HUES6 (cell line): ENCODE data around the gene KLK5.

ENCODE experiments used
- H3K27ac ChIP-seq: 2 replicates; pipeline ENCODE4 v1.7.0; 2013; ENCODE audit warnings: low read depth, mild to moderate bottlenecking, low read length, inconsistent platforms
- H3K27me3 ChIP-seq: 2 replicates; pipeline ENCODE4 v1.6.1; 2013; ENCODE audit warnings: low read length; ENCODE audit not compliant: control insufficient read depth, insufficient read depth
- H3K36me3 ChIP-seq: 2 replicates; pipeline ENCODE4 v1.6.1; 2013; ENCODE audit warnings: low read length; ENCODE audit not compliant: control insufficient read depth, insufficient read depth
- H3K4me1 ChIP-seq: 2 replicates; pipeline ENCODE4 v1.6.1; 2013; ENCODE audit warnings: low read length; ENCODE audit not compliant: control insufficient read depth, insufficient read depth
- H3K4me3 ChIP-seq: 2 replicates; pipeline ENCODE4 v1.5.1; 2013; ENCODE audit warnings: low read depth, low read length
- H3K9ac ChIP-seq: one replicate; pipeline ENCODE4 v1.6.1; 2013; ENCODE audit warnings: mild to moderate bottlenecking, low read length
- H3K9me3 ChIP-seq: 2 replicates; pipeline ENCODE4 v1.6.1; 2013; ENCODE audit warnings: low read depth, low read length; ENCODE audit not compliant: control insufficient read depth, insufficient read depth

Gene KLK5

DNA sequence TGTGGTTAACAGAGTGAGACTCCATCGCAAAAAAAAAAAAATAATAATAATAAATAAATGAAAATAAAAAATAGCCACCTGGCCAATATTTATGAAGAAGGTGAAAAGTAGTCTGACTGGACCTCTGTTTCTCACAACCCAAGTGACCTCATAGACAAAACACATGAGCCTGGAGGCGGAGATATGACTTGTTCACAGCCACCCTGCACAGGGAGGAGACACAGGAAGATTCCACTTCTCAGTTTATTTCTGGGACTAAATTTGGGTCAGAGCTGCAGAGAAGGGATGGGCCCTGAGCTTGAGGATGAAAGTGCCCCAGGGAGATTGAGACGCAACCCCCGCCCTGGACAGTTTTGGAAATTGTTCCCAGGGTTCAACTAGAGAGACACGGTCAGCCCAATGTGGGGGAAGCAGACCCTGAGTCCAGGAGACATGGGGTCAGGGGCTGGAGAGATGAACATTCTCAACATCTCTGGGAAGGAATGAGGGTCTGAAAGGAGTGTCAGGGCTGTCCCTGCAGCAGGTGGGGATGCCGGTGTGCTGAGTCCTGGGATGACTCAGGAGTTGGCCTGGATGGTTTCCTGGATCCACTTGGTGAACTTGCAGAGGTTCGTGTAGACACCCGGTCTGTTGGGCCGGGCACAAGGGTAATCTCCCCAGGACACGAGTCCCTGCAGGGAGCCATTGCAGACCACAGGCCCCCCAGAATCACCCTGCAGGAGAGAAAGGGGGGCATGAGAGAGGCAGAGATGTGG lies 9.6 kb downstream of the KLK5 start:
- peaks cover 6% of the 10 kb centered on the region; the same call in 1 of the 2 replicates for H3K9me3 ChIP-seq
- H3K4me3 ChIP-seq, result no peak overlapping the region
- H3K27me3 ChIP-seq, result peaks cover 5% of the 10 kb centered on the region
- H3K36me3 ChIP-seq, result no peaks in the 10 kb centered on the region
- H3K27ac ChIP-seq, result no peak overlapping the region
- H3K4me1 ChIP-seq, result no peaks in the 10 kb centered on the region
- H3K9ac ChIP-seq, result no peak overlapping the region

DNA sequence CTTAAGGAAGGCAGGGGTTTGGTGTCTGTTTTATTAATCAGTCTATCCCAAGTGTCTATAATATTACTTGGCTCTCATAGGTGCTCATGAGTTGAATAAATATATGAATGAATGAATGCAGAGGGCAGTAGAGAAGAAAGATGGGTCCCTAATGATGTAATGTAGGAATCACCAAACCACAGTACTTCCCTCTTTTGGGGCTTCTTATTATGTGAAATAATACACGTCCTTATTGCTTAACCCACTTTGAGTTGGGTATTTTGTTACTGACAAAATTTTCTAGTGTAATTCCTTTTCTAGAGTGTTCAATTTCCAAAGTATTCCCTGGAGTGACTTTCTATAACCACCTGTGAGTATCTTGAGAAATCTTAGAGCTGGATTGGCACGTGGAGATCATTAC lies 13.2 kb downstream of the KLK5 start:
- H3K27me3 ChIP-seq, result peaks cover 5% of the 10 kb centered on the region
- H3K9me3 ChIP-seq, result peaks cover 6% of the 10 kb centered on the region; the same call in 1 of the 2 replicates
- H3K4me3 ChIP-seq, result no peak overlapping the region
- no peaks in the 10 kb centered on the region for H3K4me1 ChIP-seq
- no peaks in the 10 kb centered on the region for H3K36me3 ChIP-seq
- no peak overlapping the region for H3K9ac ChIP-seq
- no peak overlapping the region for H3K27ac ChIP-seq

- no peak overlapping the region for H3K4me3 ChIP-seq
- no peaks in the 10 kb centered on the region for H3K36me3 ChIP-seq
- H3K9me3 ChIP-seq, result no peaks in the 10 kb centered on the region
- peaks cover 19% of the 10 kb centered on the region for H3K27me3 ChIP-seq
- H3K27ac ChIP-seq, result no peak overlapping the region
- no peaks in the 10 kb centered on the region for H3K4me1 ChIP-seq
- H3K9ac ChIP-seq, result no peak overlapping the region
Observed at GRCh38 chr19:50933640-50934039, 19.2 kb downstream of the KLK5 start.

DNA sequence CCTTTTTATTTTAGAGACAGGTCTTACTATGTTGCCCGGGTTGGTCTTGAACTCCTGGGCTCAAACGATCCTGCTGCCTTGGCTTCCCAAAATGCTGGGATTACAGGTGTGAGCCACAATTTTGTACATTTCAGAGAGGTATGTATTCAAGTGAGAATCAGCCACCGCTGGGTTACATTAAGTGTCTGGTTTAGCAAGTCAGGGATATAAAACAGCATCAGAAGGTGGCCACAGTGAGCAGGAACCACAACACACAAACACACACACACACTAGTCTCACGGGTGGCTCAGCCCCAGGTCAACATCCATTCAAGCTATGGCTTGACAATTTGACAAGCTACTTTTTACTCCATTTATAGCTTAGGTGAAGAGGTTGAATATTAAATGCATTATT lies 20.2 kb downstream of the KLK5 start:
- no peaks in the 10 kb centered on the region for H3K9me3 ChIP-seq
- H3K4me3 ChIP-seq, result no peak overlapping the region
- H3K9ac ChIP-seq, result no peak overlapping the region
- no peaks in the 10 kb centered on the region for H3K4me1 ChIP-seq
- H3K27ac ChIP-seq, result no peak overlapping the region
- H3K36me3 ChIP-seq, result no peaks in the 10 kb centered on the region
- H3K27me3 ChIP-seq, result peaks cover 20% of the 10 kb centered on the region

- H3K27me3 ChIP-seq, result peaks cover 20% of the 10 kb centered on the region
- no peak overlapping the region for H3K27ac ChIP-seq
- no peaks in the 10 kb centered on the region for H3K36me3 ChIP-seq
- no peaks in the 10 kb centered on the region for H3K4me1 ChIP-seq
- no peaks in the 10 kb centered on the region for H3K9me3 ChIP-seq
- H3K4me3 ChIP-seq, result no peak overlapping the region
- H3K9ac ChIP-seq, result no peak overlapping the region
Observed at GRCh38 chr19:50932018-50932689, 20.7 kb downstream of the KLK5 start.

DNA sequence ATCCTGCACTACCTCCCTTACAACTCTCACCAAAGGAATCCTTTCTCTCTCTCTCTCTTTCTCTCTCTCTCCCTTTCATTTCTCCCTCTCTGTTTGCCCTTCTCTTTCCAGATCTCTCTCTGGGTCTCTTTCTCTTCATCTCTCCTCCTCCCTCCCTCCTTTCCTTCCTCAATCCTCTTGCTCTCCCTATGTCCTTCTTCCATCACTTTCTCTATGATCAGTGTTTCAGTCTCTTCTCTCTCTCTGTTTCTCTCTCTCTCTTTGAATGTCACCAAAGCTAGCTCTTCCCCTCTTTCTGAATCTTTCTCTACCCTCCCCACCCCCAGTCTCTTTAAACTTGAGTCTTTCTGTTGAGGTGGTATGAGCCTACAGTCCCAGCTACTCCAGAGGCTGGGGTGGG lies 21.8 kb downstream of the KLK5 start:
- H3K27me3 ChIP-seq, result peaks cover 20% of the 10 kb centered on the region
- no peak overlapping the region for H3K27ac ChIP-seq
- no peaks in the 10 kb centered on the region for H3K4me1 ChIP-seq
- H3K36me3 ChIP-seq, result no peaks in the 10 kb centered on the region
- no peak overlapping the region for H3K9ac ChIP-seq
- H3K9me3 ChIP-seq, result no peaks in the 10 kb centered on the region
- no peak overlapping the region for H3K4me3 ChIP-seq

DNA sequence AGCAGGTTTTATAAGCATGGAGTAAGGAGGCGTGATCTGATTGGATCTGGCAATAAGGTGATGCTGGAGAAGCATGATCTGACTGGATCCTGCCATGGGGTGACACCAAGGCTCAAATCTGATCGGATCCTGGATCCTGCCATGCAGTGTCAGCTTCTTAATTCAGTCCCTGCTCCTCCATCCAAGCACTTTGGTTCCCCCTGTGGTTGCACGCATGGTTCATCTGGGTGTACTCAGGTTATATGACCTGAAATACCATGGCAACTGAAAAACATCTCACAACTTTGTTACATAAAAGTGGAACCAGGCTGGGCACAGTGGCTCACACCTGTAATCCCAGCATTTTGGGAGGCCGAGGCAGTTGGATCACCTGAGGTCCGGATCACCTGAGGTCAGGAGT lies 24.0 kb downstream of the KLK5 start:
- Histone ChIP-seq H3K27ac (no peak overlapping the region), H3K4me3 (no peak overlapping the region), H3K9ac (no peak overlapping the region), H3K4me1 (no peaks in the 10 kb centered on the region), H3K9me3 (no peaks in the 10 kb centered on the region), H3K27me3 (peaks cover 23% of the 10 kb centered on the region), H3K36me3 (no peaks in the 10 kb centered on the region)

GRCh38 chr19:50926144-50926543 lies 26.7 kb downstream of the KLK5 start:
- H3K27ac ChIP-seq, result no peak overlapping the region
- H3K4me1 ChIP-seq, result peaks cover 10% of the 10 kb centered on the region
- no peaks in the 10 kb centered on the region for H3K36me3 ChIP-seq
- no peak overlapping the region for H3K4me3 ChIP-seq
- no peak overlapping the region for H3K9ac ChIP-seq
- peaks cover 26% of the 10 kb centered on the region for H3K27me3 ChIP-seq
- no peaks in the 10 kb centered on the region for H3K9me3 ChIP-seq

DNA sequence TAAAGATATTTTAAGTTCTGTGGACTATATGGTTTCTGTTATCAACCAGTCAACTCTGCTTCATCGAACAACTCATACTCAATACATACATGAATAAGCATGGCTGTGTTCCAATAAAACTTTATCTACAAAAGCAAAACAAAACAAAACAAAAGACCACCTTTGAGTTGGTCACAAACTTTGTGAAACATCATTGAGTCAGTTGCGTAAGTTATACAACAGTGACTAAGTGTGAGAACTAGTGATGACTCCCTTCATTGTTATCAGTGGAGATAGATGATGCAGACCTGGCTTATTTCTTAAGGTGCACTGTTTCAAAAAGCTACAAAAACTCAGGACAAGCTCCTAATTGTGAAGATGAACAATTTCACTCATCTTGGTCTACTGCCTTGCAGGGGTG lies 27.1 kb downstream of the KLK5 start:
- H3K36me3 ChIP-seq, result no peaks in the 10 kb centered on the region
- H3K9ac ChIP-seq, result no peak overlapping the region
- H3K4me1 ChIP-seq, result peaks cover 10% of the 10 kb centered on the region
- H3K4me3 ChIP-seq, result no peak overlapping the region
- no peaks in the 10 kb centered on the region for H3K9me3 ChIP-seq
- H3K27me3 ChIP-seq, result peaks cover 24% of the 10 kb centered on the region
- H3K27ac ChIP-seq, result no peak overlapping the region

- Histone ChIP-seq H3K4me3 (no peak overlapping the region), H3K9me3 (no peaks in the 10 kb centered on the region), H3K27ac (no peak overlapping the region), H3K36me3 (no peaks in the 10 kb centered on the region), H3K9ac (no peak overlapping the region), H3K4me1 (peaks cover 10% of the 10 kb centered on the region), H3K27me3 (peaks cover 30% of the 10 kb centered on the region)
Observed at GRCh38 chr19:50924586-50924985, 28.3 kb downstream of the KLK5 start.

GRCh38 chr19:50922317-50922853 lies 30.5 kb downstream of the KLK5 start:
- peaks cover 10% of the 10 kb centered on the region for H3K4me1 ChIP-seq
- H3K27ac ChIP-seq, result no peak overlapping the region
- H3K27me3 ChIP-seq, result peaks cover 36% of the 10 kb centered on the region
- H3K36me3 ChIP-seq, result no peaks in the 10 kb centered on the region
- no peak overlapping the region for H3K9ac ChIP-seq
- H3K9me3 ChIP-seq, result no peaks in the 10 kb centered on the region
- no peak overlapping the region for H3K4me3 ChIP-seq
